ENCODE data around the gene PIP4K2C.
"Not testable (repeated sequence)": the region's sequence is repeated elsewhere in the genome, so short reads cannot be mapped to it uniquely, and the experiment has no call there.

The PIP4K2C gene

GRCh38 chr12:57609101-57609780, 18.2 kb downstream of the PIP4K2C start:
- no peak for DNase-seq (ENCODE audit: extremely low read depth in 1 of 2, low read depth in 1 of 2)

DNA sequence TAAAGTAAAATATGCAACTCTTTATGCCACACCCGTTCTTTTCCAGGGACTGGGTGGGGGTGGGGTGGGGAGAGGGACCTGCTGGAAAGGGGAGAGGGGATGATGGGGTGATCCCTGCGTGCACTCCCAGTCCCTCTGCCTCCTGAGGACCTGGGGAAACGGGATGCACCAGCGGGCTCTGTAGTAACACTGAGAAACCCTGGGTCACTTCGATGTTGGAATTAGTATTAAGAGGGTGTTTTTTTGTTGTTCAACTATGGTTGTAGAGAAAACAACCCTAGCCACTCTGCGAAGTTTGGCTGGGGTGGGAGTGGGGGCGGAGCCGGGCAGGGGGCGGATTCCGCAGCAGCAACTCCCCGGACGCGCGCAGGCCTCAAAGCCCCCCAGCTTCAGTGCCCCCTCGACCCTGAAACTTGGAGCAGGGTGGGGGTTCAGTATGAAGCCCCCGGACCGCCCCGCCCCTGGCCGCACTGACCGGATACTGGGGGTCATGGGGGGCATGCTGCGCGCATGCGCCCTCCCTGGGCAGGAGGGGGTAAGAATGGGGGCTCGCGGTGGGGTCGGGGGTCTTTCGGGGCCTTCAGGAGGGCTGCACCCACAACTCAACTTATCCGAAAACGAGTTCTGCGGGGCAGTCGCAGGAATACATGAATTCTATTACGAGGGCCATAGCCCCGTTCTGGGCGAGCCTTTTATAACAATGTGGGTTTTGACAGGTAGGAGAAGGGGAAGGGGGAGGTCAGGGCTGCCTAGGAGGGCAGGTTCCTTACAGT, 19.0 kb downstream of the PIP4K2C start:
- DNase-seq (ENCODE audit: extremely low read depth in 1 of 2, low read depth in 1 of 2): no peak

GRCh38 chr12:57610554-57611107, 19.6 kb downstream of the PIP4K2C start:
- DNase-seq (ENCODE audit: extremely low read depth in 1 of 2, low read depth in 1 of 2): no peak

GRCh38 chr12:57611108-57611826, 20.3 kb downstream of the PIP4K2C start, which contains the start of gene ARHGEF25:
ARHGEF25 (plus strand) TSS chr12:57611435; CDS start chr12:57611895, 460 bp downstream.
- DNase-seq (ENCODE audit: extremely low read depth in 1 of 2, low read depth in 1 of 2): no peak

DNA sequence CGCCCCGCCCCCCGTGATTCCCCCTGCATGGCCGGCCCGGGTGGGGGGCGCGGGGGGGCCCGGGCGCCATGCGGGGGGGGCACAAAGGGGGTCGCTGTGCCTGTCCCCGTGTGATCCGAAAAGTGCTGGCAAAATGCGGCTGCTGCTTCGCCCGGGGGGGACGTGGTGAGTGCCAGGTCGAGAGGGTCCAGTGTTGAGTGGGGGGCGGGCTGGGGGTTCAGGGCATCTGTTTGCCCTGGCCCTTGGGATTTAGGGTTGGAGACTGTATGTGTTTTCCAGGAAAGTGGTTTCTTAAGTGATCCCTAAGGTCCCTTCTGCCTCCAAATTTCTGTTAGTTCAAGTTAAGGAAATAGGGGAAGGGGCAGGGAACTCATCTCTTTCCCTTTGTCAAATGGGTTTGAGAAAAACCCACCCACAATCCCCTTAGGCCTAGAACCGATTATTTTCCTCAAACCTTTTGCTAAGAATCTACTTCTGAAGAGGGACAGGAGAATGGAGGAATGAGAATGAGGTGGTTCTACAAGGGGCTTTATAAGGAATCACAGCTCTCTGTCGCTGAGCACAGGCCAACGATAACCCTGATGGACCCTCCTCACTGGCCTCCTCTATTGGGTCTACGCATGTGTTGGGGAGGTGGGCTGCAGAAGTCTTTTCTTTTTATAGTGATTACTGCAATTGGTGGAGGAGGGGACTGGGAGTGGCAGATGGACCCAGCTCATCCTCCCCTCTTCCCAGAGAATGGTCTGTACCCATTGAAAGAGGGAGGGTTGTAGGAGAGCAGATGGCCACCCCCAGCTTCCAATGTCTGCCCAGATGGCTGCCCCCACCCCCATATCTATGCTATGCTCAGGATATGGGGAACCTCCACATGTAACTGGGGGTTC, 21.1 kb downstream of the PIP4K2C start:
- DNase-seq (ENCODE audit: extremely low read depth in 1 of 2, low read depth in 1 of 2): no peak

DNA sequence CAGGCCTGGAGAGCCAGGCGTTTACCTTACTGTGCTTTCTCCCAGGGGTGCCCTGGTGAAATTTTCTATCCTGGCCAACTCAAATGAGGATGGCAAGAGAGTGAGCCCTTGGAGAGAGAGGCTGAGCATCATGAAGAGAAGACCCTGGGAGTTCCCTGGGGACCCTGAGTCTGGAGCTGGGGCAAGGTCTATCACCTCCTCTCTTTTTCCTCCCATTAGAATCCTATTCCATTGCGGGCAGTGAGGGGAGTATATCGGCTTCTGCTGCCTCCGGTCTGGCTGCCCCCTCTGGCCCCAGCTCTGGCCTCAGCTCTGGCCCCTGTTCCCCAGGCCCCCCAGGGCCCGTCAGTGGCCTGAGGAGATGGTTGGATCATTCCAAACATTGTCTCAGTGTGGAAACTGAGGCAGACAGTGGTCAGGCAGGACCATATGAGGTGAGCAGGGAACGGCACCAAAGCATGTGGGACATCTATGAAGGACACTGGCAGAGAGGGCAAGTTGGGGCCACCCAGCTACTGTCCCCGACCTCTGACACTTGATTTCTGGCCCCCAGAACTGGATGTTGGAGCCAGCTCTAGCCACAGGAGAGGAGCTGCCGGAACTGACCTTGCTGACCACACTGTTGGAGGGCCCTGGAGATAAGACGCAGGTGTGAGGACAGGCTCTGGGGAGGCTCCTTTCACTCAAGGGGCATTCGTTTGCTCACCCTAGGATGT, 21.9 kb downstream of the PIP4K2C start:
- DNase-seq (ENCODE audit: extremely low read depth in 1 of 2, low read depth in 1 of 2): no peak

DNA sequence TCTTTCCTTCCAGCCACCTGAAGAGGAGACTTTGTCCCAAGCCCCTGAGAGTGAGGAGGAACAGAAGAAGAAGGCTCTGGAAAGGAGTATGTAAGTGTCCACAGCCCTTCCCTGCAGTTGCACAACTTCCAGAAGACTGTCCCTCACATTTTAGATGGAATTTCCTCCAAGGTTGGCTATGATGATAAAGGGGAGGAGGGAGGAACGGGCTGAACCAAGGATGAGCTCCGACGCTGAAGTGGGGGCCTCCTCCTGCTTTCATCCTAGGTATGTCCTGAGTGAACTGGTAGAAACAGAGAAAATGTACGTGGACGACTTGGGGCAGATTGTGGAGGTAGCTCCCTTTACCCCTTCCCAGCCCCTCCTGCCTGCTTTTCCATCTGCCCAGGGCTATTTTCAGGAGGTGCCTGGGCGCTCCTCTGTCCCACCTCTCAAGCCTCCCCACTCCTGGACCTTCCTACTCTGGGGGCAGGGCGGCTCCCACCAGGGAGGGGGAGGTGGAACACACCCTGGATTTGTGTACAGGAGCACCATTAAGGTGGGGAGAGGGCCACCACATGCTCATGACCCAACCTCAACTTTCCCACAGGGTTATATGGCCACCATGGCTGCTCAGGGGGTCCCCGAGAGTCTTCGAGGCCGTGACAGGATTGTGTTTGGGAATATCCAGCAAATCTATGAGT, 22.6 kb downstream of the PIP4K2C start:
- DNase-seq (ENCODE audit: extremely low read depth in 1 of 2, low read depth in 1 of 2): no peak

GRCh38 chr12:57614178-57614947, 23.4 kb downstream of the PIP4K2C start:
- no peak for DNase-seq (ENCODE audit: extremely low read depth in 1 of 2, low read depth in 1 of 2)

GRCh38 chr12:57614948-57615500, 24.0 kb downstream of the PIP4K2C start:
- DNase-seq (ENCODE audit: extremely low read depth in 1 of 2, low read depth in 1 of 2): no peak

DNA sequence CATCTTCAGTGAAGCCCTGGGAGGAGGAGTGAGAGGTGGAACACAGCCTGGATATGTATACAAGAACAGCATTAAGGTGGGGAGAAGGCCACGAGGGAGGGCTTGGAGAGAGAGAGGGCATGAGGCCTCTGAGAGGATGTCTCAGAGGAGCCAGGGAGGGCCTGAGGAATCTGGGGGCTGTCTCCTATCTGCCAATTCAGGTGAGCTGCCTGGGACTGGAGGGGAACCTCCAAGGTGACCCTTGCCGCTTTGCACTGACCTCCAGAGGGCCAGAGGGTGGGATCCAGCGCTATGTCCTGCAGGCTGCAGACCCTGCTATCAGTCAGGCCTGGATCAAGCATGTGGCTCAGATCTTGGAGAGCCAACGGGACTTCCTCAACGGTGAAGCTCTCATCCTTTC, 24.6 kb downstream of the PIP4K2C start:
- no peak for DNase-seq (ENCODE audit: extremely low read depth in 1 of 2, low read depth in 1 of 2)

GRCh38 chr12:57616383-57617101, 25.6 kb downstream of the PIP4K2C start:
- DNase-seq (ENCODE audit: extremely low read depth in 1 of 2, low read depth in 1 of 2): no peak

GRCh38 chr12:57617942-57618341, 26.9 kb downstream of the PIP4K2C start:
- DNase-seq (ENCODE audit: extremely low read depth in 1 of 2, low read depth in 1 of 2): no peak

GRCh38 chr12:57618431-57618830, 27.4 kb downstream of the PIP4K2C start:
- DNase-seq (ENCODE audit: extremely low read depth in 1 of 2, low read depth in 1 of 2): not testable (repeated sequence)

DNA sequence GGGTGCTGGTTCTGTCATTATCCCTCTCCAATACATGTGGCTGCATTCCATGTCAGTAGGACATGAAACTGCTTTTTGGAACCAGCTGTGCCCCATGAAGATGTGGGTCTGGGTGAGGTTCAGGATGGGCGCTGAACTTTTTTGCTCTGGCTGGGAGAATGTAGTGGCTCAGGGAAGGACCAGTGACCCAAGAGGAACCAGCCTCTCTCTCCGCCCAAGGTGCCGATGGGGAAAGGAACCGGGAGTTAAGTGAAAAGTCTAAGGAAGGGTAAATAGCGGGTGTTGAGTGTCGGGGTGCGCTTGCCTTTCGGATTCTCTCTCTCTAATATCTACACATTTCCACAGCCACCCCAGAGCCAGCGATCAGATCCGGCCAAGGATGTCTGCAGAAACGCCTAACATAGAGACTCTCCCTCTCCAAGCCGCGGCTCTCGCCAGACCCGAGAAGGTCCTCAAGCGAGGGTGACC, 28.0 kb downstream of the PIP4K2C start:
- DNase-seq (ENCODE audit: extremely low read depth in 1 of 2, low read depth in 1 of 2): no peak

GRCh38 chr12:57619434-57620244, 28.6 kb downstream of the PIP4K2C start:
- DNase-seq (ENCODE audit: extremely low read depth in 1 of 2, low read depth in 1 of 2): no peak

GRCh38 chr12:57620245-57620935, 29.4 kb downstream of the PIP4K2C start:
- DNase-seq (ENCODE audit: extremely low read depth in 1 of 2, low read depth in 1 of 2): no peak
